NCI-H446 (cell line): Measurements from ENCODE around the gene BAAT.
A peak's percentile ranks its signal among the peaks of the same experiment; 100 is the strongest.

Experiments used
- DNase-seq, 2 experiments: peaks; one replicate each; lab custom pipeline; 2025; lab: John Stamatoyannopoulos, UW

The BAAT gene

DNA sequence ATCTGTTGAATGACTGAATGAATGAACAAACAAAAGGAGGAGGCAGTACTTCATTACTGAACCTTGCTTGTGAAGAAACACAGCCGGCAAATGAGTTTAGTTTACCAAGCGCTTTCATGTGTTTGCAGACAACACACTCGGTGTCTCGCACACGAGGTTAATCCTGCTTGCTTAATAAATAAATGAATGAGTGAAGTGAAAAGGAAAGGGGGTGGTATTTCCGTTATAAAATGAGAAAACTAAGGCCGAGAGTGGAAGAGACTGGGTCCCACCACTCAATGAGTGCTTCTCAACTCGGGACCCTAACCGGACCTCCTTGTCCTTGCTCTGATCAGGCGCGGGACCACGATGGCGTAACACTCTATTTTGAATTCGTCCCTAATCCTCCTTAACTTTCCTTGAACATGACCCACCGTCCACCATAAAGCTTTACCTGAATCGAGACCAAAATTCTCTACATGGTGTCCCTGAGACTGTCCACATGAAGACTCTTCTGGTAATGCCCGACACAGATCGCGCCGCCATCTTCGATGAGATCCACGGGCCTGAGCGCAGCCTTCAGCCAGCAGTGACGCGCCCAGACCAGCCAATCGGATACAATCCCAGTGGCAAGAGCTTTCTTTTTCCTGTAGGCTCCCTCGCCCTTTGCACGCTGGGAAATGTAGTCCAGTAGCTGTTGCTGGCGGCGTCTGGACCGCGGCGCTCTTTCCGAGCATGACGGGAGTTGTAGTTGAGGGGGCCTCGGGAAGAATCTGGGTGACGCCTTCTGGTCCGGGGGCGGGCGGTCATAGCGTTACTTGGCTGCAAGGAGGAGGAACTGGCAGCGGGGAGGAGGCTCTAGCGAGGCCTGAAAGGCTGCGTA, 13.5 kb upstream of the BAAT start, which contains the start of the genes MRPL50 and ZNF189:
Gene MRPL50, minus strand, starts transcription at position 551 of the 862 bp plus-strand sequence. Its CDS starts 26 bp downstream, at position 525.
Gene ZNF189, plus strand, starts transcription at position 784 of the 862 bp plus-strand sequence. CDS start 306 bp downstream, outside the sequence.
- DNase-seq = peak; percentile 94

DNA sequence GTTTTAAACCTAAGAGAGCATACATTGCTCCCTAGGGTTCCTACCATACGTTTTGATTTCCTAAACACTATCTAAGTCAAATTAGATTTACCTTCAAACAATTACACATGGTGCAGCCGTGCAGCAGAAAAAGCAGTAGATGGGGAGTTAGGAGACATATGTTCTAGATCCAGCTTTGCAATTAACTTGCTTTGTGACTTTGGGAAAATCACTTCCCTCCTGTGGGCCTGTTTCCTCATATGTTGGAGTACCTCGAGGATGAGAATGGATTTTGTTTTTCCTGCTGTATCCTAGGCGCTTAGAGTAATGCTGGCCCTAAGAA, 12.9 kb upstream of the BAAT start:
- no peak for DNase-seq

- DNase-seq = no peak
Observed at GRCh38 chr9:101394687-101395086, 9.9 kb upstream of the BAAT start.

DNA sequence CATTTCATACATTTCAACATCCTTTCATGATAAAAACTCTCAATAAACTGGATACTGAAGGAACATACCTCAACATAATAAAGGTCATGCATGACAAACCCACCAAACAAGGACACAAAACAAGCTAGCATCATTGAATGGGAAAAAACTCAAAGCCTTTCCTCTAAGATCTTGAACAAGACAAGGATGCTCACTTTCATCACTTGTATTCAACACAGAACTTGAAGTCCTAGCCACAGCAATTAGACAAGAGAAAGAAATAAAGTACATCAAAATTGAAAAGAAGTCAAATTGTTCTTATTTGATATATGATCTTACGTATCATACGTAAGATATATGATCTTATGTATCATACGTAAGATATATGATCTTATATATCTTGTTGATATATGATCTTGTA, 8.3 kb upstream of the BAAT start:
- DNase-seq = no peak

DNA sequence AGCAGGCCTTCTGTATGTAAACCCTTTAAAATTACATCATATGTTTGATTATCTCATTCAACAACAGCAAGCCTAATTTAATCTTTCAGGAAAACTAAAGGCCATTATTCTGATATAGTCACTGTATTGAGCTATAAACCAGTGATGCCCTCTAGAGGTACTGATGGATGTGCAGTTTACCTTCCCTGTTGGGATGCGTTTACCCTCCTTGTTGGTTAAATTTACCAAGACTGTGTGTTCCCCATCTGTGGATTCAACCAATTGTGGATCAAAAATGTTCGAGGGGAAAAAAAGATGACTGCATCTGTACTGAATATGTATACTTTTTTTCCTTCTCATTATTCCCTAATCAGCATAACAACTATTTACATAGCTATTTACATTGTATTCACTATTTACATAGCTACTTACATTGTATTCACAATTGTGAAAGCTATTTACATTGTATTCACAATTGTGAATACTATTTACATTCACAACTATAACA, 3.7 kb upstream of the BAAT start:
- peak in 1 of 2 experiments; percentile 3 for DNase-seq

DNA sequence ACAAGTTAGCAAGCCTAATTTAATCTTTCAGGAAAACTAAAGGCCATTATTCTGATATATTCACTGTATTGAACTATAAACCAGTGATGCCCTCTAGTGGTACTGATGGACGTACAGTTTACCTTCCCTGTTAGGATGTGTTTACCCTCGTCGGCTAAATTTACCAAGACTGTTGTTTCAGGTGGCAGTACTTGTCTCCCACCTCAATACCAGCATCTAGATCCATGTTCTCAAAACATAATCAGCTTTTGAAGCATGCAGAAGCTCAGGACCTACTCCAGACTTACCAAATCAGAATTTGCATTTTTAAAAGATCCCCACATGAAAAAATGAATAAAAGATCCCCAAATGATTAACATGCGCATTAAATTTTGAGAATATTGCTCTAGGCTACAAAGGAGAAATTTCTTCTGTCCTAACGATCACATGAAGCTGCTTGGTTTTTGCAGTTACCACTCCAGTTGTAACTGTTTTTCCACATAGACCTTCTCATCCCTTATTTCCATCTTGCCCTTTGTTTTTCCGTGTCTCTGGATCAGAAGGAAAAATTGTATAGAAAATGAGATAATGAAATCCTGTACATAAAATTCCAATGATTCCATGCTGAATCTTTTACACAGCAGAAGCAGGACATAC, 3.2 kb upstream of the BAAT start:
- DNase-seq = peak; percentile 5 to 69

- DNase-seq = no peak
Observed at GRCh38 chr9:101383361-101383760, 1.4 kb downstream of the BAAT start.

DNA sequence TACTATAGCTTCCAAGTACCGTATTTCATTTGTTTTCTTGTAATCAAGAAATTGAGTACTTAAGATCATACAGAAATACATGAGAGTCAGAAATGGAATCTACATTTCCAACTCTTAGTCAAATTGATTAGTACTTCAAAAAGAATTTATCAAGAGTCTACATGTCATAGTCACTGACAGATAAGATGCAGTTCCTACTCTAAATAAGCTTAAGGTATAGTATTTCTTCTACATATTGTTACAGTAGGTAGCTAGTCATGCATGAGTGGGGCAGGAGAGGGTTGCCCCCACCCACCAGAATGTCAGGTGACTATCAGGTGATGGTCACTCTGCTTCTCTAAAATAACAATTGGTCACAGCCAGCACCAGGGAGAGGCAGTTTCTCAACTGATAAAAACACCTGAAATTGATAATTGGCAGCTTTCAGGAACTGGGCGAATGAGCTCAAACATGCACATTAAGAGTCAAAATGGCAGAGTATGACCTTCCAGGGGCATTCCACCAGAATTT, 2.9 kb downstream of the BAAT start:
- DNase-seq = no peak

GRCh38 chr9:101381118-101381517, 3.7 kb downstream of the BAAT start:
- DNase-seq = no peak

- no peak for DNase-seq
Observed at GRCh38 chr9:101380295-101380694, 4.5 kb downstream of the BAAT start.

- peak in 1 of 2 experiments; percentile 20 for DNase-seq
Observed at GRCh38 chr9:101376111-101376848, 8.5 kb downstream of the BAAT start.

GRCh38 chr9:101375546-101375945, 9.3 kb downstream of the BAAT start:
- no peak for DNase-seq

GRCh38 chr9:101372327-101373118, 12.3 kb downstream of the BAAT start:
- no peak for DNase-seq

GRCh38 chr9:101371813-101372212, 13.0 kb downstream of the BAAT start:
- no peak for DNase-seq

DNA sequence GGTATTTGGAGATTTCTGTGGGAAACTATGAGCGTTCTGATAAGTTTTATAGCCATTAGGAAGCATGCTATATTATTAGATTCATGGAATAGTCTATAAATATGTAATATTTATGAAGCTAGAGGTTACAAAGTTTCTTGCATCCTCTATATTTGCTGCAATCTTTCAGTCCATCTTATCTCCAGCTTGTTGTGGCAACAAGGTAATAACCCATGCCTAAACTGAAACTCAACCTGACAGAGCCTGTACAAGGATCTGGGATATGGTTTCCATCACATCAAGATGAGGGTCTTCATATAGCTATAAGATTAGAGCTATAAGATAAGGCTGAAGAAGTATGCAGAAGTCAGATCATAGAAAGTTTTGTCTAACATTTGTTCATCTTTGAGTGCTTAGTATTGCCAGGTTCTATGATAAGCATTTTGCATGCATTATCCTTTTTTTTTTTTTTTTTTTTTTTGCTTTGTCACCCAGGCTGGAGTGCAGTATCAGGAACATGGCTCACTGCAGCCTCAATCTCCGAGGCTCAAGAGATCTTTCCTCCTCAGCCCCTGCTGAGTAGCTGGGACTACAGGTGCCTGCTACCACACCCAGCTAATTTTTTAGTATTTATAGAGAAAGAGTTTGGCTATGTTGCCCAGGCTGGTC, 14.8 kb downstream of the BAAT start:
- DNase-seq = no peak

- DNase-seq = no peak
Observed at GRCh38 chr9:101369286-101369685, 15.5 kb downstream of the BAAT start.

- DNase-seq = no peak
Observed at GRCh38 chr9:101367323-101367722, 17.5 kb downstream of the BAAT start.

DNA sequence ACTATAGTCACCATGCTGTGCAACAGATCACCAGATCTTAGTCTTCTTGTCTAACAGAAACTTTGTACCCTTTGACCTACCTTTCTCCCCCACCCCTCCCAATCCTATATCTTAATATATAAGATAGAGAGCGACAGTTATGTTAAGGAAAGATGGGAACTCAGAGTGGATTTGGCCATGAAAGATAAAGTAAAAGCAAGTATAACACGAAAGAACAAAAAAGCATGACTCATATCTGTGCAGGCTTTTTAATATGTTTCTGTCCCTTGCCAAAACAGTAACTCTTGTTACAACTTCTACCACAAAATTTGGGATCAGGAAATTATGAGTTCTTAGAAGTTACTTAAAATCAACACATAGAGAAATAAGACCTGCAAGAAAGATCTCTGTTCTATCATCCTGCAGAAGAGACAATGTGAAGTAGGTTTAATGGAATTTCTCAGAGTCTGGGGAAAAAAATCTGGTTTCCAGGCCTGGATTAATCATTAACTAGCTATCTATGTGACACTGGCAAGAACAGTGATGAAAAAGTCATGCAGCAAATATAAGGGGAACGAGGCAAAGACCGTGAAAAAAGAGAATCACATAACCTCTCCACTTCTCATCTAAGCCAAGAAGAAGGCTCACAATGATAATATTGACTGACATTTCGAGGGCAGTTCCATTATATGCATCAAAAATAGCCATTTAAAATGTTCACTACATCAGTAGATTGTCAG, 18.6 kb downstream of the BAAT start:
- no peak for DNase-seq

- DNase-seq = no peak
Observed at GRCh38 chr9:101365181-101365580, 19.6 kb downstream of the BAAT start.

DNA sequence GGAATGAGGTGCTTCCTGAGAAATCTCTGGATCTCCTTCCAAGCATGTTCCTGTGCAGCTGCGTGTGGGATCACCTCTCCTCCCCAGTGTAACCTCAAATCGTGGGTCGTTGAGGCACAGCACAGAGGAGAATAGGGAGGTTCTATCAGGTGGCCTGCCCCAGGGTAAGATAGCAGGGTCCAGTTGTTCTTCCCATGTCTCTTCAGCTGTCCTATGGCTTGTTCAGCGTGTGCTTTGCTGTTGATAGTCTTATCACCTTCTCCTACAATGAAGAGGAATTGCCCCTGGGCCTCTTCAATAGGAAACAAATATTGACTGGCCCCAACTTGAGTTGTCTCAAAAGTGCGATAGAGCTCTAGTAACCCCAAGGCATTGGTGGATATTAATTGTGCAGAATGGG, 22.4 kb downstream of the BAAT start:
- no peak for DNase-seq
